T-helper 1 cell (primary cell): ENCODE measurements around the gene KATNBL1.

ENCODE experiments used
- DNase-seq, 5 donors: peaks; one replicate each; pipeline ENCODE4 v3.0.0-alpha.2; 2012 to 2020
- total RNA-seq, 4 donors: gene quantifications; one replicate each; lab custom pipeline; 2026; lab: John Stamatoyannopoulos, UW

KATNBL1 gene, protein sequence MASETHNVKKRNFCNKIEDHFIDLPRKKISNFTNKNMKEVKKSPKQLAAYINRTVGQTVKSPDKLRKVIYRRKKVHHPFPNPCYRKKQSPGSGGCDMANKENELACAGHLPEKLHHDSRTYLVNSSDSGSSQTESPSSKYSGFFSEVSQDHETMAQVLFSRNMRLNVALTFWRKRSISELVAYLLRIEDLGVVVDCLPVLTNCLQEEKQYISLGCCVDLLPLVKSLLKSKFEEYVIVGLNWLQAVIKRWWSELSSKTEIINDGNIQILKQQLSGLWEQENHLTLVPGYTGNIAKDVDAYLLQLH
- total RNA-seq: 22.8 to 40.4 (median 26.2) reads per million in 4 donors

DNA sequence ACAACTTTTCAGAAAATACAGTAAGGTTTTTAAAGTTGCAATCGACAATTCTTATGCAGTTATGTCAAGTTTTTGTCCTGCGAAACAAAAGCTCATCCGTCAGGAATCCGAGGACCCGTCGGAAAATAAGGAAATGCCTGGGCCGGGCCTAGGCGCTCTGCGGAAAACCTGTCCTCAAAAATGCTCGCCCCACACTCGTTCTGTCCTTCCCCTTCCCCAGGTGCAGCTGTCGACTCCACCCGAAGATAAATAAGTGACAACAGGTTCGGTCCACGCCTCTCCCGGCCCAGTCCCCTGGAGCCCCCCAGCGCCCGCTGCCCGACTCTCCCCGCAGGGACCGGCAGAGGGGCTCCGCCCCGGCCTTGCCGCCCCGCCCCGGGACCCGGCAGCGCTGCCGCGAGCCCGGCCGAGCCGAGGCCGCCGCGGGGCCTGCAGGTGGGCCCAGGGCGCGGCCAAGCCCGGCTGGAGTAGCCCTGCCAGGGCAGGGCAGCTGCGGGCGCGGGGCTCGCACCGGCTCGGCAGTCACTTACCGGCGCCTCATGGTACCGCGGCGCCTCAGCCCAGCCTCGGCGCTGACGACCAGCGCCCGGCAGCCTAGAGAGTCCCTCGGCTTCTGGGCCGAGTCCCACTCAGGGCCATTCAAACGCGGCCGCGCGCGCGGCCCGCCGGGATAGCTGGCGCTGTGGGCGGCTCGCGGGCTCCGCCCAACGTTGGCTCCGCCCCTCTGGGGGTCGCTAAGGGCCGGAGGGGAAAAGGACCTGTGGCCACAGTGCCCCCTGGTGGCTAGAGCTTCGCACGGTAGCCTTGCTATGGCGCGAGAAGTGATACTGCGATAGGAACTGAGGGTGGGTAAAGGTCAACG, at the start of gene KATNBL1:
Gene KATNBL1 (minus strand): TSS at position 676 of the 862 bp plus-strand sequence. CDS start 46,420 bp downstream, outside the sequence.
- DNase-seq: peak; percentile 87 to 94 (median 93)

DNA sequence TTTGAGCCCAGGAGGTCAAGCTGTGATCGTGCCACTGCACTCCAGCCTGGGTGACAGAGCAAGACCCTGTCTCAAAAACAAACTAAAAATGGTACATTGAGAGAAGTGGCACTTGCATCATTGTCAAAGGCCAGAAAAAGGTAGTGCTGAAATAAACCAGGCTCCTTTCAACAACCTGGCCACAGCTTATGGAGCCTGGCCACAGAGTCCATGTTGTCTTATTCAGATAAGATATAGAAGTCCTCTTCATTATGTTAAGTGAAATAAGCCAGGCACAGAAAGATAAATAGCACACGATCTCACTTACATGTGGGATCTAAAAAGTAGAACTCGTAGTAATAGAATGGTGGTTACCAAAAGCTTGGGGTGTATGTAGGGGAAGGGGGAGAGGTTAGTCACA, 49.7 kb upstream of the KATNBL1 start:
- DNase-seq: no peak

DNA sequence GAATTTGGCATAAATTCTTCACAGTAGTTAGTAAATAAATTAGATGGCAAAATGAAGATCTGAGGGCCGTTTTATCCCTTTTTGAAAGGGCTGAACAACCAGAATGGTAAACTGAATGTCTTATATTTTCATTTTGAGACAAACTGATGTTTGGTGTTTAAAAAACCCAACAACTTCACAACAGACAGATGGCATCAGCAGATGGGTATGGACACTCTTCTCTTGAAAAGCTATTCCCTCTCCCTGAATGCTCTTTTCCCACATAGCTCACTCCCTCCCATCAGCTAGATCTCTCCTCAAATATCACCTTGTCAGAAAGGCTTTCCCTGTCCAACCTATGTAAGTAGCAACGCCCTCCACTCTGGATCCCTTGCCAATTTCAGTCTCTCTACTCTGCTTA, 48.3 kb upstream of the KATNBL1 start:
- no peak for DNase-seq

DNA sequence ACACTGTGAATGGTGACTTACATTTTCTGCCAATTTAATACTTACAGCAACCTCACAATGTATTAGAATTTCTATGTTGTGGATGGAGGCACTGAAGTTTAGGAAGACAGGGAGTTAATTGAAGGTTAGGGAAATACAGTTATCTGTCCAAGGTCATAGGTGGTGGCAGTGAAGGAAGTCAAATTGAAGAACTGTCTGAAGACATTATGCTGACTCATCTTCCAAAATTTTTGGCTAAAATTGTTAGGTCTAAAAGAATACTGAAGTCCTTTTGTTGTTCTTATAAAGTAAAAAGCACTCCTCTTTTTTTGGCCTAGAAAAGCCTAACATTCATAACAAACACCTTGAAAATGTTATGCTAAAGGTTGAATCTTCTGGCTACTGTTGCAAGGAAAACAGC, 42.6 kb upstream of the KATNBL1 start:
- no peak for DNase-seq

DNA sequence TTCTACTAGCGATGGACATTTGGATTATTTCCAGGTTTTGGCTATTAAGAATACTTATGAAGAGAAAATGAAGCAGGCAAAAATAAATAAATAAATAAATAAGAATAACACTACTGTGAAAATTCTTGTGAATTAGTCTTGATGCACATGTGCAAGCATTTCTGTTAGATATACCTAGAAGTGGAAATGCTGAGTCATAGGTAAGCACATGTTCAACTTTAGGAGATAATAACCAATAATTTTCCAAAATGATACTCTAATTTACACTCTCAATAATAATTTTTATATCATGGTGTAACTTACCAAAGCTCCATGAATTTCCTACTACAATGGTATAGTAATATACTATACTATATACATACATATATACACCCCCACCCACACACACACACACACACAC, 38.3 kb upstream of the KATNBL1 start:
- no peak for DNase-seq

DNA sequence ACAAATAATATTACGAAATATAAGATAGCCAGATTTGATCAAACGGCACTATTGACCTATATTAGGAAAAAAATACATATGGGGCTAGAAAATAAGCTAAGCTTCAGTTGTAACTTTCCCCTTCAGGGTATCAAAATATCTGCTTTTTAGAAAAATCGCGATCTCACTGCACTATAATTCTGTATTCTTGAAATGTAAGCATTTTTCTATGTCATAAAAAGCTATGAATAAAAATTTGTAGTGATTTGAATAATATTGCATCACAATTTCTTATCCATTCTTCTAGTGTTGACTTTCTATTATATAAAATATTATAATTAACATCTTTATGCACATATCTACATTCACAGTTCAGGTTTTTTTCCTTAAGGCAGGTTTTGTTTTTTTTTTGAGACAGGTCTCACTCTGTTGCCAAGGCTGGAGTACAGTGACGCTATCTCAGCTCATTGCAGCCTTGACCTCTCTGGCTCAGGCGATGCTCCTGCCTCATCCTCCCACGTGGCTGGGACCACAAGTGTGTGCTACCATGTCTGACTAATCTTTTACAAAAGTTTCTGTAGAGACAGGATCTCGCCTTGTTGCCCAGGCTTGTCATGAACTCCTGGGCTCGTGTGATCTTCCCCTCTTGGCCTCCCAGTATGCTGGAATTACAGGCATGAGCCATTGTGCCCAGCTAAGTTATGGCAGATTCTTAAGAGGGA, 36.5 kb upstream of the KATNBL1 start:
- no peak for DNase-seq

DNA sequence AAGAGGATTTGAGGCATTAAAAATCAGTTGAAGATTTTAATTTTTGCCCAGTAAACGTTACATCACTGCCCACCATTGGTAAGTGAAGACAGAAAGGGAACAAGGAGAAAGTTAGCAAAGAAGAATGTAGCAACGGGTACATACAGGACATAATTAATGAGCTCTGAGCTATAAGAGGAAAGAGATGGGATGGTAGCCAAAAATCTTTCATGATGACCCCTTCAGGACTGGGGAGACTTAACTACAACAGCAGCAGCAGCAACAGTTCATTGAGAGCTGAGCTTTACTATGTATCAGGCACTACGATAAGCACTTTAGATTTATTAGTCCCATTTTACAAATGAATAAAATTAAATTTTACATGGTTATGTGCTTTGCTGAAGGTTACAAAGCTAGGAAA, 33.3 kb upstream of the KATNBL1 start:
- no peak for DNase-seq

DNA sequence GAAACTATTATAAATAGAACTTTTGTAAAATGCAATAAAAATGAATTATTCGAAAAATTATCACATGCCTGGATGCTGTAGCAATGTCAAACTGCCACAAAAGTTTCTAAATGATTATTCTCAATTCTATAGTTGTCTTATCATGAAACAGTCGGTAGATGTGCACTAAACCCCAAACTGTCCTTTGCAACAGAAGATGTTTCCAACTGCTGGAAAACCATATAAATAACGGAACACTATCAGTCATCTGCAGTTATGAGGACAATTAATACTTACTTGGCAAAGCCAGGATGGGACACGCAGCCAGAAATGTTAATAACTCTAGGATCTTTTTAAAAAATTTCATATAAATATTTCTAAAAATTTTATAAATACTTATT, 32.4 kb upstream of the KATNBL1 start:
- no peak for DNase-seq

DNA sequence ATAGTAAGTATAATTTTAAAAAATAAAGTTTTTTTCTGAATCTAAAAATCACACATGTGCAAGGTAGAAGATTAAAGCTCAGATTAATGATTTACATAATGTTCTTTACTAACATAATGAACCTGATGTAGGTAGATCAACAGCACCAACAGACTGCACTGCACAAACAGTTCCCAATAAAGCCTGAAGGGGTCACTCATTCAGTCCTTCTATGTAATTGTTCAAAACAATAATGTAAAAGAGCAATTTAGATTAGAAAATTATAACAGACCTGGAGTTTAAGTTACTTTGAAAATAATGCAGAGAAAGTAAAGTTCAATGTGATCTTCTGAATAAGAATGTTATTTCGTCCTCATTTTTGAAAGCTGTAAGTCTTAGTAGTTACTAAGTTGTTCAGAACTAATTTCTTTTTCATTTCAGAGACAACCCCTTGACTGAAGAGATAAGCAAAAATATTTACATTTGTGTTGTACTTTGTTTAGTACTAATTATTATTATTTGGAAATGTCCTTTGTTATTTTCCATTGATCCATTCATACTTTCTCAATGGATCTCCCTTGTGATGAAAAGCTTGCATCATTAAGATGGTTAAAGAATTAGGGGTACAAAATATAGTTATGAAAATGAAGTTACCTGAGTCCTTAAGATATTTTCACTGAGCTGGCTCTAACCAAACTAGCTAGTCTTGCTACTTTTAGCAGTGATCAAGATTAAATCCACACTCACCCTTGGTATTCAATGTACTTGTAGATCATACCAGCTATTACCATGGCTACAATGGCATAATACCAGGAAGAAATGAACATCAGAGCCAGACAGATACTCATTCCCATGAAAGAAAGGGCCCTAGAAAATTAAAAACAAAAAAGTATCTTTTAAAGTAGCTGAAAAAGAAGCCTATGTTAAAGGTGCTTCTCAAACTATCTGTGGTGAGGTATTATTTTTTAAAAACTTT, 31.8 kb upstream of the KATNBL1 start:
- peak in 3 of 5 donors; percentile 13 to 55 (median 20) for DNase-seq

DNA sequence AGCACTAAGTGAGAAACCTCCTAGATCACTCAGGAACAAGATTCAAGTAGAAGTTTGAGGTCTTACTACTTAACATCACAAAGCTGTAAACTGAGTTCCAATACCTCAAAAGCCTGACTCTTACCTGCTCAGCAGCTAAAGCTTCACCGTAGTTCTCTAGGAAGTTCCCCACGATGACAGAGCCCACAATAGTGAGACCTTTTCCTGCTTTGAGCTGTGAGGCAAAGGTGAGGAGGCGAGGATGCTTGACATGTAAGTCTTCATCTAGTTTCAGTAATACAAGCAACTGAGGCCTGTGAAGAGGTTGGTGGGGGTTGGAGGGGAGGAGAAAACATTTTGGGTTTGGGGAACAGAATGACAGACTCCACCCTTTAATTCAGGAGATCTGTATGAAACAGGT, 30.6 kb upstream of the KATNBL1 start:
- DNase-seq: no peak

DNA sequence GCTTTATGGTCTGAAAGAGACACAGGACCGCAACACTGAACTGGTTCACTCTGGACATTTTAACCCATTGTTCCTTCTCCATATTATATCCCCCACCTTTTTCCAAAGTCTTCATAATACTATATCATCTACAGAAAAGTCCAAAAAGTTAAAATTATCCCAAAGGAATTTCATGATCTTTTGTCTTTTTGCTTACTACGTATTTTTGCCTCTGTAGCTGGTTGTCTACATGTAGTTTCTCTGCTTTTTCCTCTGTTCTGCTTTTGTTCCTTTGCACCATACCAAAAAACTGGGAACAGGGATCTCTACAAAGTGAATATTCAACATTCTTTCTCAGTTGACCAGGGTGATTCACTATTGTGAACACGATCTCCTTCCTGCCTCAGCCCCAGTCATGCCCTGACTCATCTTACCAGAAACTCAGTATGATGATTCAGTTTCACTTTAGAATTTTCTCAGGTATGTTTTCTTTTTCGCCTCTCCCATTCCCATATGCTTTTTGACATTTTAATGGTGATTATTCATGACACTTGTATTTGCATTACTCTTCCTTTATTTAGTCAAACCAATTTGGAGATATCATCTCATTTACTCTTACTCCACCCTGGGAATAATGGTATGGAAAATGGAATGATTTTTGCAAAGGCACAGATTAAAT, 29.4 kb upstream of the KATNBL1 start:
- DNase-seq: peak in 1 of 5 donors; percentile 55

DNA sequence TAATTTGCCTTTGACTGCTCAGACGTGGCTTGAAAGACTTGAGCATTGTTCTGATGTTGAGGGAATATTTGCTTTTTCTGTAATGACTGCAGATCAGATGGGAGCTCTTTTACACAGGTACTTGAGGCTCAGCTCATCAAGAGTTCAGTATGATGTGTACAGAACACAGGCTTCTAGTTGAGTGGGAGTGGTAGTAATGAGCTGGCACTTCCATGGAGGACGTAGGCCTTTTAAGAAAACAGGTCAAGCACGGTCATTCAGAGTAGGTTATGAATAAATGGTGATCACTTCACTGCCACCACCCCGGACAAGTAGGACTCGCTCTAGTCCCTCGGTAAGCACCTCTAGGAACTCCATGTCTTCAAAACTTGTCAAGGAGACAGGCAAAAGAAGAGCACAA, 23.7 kb upstream of the KATNBL1 start:
- no peak for DNase-seq

DNA sequence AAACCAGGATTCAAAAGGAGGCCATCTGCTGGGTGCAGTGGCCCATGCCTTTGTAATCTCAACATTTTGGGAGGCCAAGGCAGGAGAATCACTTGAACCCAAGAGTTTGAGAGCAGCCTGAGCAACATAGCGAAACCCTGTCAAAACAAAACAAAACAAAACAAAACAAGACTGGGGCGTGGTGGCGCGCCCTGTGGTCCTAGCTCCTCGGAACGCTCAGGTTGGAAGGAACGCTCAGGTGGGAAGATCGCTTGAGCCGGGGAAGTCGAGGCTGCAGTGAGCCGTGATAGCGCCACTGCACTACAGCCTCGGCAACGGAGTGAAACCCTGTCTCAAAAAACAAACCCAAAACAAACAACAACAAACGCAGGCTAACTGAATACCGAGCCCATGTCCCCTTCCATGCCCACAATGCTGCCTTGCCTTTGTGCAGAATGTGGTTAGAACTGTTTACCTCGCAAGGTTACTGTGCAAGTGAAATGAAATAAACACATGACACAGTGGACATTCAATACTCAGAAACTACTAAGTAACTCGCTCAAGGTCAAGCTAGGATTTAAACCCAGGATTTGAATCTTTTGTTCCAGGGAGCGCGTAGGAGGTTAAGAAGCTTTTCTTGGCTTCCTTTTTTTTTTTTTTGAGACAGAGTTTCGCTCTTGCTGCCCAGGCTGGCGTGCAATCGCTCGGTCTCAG, 14.2 kb upstream of the KATNBL1 start:
- DNase-seq: peak in 1 of 5 donors; percentile 4

DNA sequence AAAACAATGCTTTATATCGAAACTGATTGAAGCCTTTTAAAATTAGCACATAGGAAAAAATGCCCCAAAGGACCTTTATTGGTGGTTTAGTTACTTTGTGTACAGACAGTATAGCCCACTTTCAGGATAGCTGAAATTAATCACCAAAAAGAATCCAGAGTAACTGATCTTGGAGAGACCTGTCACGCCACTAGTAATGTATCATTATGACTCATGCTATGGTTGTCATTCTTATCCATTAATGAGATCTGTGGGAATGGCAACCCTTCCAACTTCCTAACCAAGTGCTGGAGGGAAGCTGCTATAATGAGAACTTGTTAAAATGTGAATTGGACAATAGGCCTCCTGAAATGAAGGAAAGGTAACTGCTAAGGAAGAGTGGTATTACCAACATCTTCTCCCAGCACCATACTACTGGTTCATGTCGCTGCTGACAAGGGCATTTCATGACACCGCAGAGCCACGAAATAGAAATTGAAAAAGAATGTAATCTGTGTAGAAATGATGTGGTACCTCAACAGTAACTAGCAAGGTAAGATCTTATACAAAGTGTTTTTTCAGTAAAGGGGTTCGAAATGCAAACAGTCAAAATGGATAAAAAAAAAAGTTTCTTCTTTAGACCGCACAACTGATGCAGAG, 7.8 kb upstream of the KATNBL1 start:
- DNase-seq: no peak

DNA sequence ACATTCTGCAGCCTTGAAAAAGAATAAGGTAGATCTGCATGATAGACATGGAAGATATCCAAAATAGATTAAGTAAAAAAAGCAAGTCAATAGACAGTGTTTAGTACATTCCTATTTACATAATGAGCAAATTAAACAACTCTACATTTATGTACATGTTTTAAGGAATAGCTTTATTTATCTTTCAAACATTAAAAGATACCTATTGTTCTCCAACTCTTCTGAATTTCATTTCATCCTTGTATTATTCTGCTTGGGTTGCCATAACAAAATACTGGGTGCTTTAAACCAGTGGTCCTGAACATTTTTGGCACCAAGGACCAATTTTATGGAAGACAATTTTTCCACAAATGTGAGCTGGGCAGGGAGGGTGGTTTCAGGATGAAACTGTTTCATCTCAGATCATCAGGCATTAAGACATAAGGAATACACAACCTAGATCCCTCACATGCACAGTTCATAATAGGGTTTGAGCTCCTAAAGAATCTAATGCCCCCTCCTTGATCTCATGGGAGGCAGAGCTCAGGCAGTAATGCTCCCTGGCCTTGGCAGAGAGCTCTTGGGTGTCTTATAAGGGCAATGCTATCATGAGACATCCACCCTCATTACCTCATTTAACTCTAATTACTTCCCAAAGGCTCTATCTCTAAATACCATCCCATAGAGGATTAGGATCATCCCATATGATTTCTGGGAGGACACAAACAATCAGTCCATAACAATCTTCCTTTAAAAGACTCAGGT, 6.8 kb upstream of the KATNBL1 start:
- no peak for DNase-seq

DNA sequence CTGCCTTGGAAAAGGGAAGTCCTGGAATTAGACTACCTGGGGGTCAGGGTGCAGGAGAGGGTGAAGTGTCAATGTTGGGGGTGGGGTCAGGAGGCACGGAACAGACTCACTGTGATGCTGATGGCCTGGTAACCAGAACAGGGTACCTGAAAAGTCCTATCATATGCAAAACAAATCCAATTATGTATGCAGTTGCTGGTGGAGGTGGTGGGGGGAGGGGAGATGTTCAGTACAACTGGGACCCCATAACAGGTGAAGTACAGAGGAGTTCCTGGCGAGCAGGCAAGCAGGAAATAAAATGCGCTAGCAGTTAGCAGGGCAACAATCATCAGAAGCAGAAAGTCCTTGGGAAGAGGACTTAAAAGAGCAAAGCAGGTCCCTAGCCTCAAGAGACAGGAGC, 4.2 kb upstream of the KATNBL1 start:
- DNase-seq: no peak

DNA sequence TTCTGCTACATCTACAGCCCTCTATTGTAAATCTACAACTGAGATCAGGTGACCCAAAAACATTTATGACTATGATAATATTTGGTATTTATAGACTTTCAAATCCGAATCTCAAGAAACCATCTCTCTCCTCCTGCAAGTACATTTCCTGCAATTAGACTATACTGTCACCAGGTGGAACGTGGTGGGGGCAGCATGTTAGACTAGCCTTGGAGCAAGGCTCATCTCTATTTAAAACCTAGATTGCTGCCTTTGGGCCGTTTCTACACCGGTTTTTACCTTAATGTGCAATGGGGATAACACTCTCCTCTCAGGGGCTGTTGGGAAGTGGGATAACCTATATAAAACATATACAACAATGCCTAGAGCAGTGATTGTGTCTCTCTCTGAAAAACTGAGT, 3.8 kb upstream of the KATNBL1 start:
- no peak for DNase-seq

DNA sequence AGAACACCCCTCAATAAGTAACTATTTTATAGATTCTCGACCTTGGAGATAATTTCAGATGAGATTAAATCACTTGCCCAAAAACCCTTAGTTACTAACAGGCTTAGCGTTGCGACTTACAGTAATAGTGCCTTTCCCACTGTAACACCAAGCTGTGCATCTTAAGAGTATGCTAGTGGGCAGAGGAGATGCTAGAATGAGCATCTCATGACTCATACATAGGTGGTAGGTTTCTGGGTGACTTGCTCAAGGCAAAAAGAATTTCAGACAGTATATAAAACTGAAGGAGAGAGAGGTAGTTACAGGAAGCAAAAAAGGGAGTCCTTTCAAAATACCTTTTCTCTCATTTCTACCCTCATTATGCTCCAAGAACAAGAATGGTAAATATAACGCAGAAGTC, 3.9 kb downstream of the KATNBL1 start:
- DNase-seq: no peak

DNA sequence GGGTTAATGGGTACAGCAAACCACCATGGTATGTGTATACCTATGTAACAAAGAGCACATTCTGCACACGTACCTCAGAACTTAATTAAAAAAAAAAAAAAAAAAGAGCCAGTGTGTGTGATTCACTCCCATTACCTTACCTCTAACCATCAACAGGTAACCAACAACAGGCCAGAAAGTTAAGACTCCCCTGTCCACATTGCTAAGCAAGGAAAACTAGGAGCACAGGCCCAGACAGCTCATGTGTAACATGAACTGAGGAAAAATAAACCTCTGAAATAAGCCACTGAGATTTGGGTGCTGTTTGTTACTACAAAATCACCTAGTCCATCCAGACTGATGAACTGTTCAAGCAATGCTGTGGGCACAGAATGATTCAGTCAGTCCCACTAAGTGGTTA, 6.0 kb downstream of the KATNBL1 start:
- DNase-seq: no peak

DNA sequence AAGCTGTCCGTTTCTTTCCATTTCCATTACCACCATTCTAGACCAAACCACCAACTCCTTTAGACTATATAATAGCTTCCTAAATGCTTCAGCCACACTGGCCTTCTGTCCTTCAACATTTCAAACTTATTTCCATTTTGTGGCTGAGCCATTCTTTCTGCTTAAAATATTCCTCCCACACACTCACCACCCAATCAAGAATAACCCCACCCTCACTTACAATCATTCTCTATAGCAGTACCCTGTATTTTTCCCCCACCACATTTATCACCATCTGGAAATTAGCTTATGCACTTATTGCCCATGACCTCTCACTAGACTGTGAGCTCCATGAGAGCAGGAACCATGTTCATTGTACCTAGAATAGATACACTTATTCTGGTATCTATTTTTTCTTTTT, 6.6 kb downstream of the KATNBL1 start:
- no peak for DNase-seq
